Loucy (cell line): ENCODE data around the gene PICK1.
"Not testable (repeated sequence)": the region's sequence is repeated elsewhere in the genome, so short reads cannot be mapped to it uniquely, and the experiment has no call there.

ENCODE experiments used
- CTCF ChIP-seq: fragments of 200-600 bp; sonication (generic); conservative IDR thresholded peaks from 2 replicates; pipeline ENCODE4 v1.5.1; 2014; ENCODE audit warnings: mild to moderate bottlenecking, antibody characterized with exemption, low read length
- EZH2phosphoT487 ChIP-seq: fragments of 200-600 bp; IDR thresholded peaks from 2 replicates; pipeline ENCODE4 v1.6.1; 2018; ENCODE audit warnings: antibody characterized with exemption, mild to moderate bottlenecking, moderate library complexity, borderline replicate concordance

GRCh38 chr22:38079208-38079607 is 22.0 kb downstream of the PICK1 start:
- TF ChIP-seq CTCF, EZH2phosphoT487: not testable (repeated sequence)
